ENCODE results near the gene SEMA3G. TPM values are rescaled to one million over a fixed set of nuclear protein-coding genes. Genes with fewer than 3 reads are reported as not detected.

SEMA3G gene
- total RNA-seq, 6 experiments from 2014 or later: 0.60 to 2.8 (median 0.80) TPM

DNA sequence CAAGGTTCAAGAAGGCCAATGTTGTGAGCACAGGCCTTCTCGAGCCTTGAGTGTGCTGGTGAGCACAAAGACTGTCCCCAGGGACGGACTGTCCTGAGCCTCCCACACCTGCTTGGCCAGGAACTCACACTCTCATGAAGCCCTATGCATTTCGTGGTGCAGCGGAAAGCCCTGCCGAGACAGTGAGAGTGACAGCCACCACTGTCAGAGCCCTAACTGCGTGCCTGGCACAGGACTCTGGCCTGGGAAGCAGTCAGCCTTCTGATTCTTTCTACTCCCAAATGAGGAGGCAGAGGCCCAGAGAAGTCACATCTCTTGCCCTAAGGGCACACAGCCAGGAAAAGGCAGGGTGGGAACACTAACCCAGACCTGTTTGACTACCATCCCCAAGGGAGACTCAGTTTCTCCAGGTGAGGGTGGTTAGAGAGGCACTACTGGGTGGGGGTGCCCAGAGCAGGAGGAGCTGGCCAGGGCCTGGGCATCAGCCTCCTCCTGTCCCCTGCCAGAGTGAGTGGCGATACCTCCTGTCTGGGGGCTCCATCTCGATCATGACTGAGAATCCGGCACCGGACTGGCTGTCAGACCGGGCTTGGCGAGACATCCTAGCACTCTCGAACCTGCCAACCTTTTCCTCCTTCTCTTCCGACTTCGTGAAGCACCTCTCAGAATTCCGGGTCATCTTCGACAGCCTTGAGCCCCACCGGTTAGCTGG, 50.8 kb downstream of the SEMA3G start:
- Histone ChIP-seq H3K9me3 (no peaks in the 10 kb centered on the region), H3K27me3 (no peaks in the 10 kb centered on the region), H3K27ac (no peak overlapping the region), H3K36me3 (peaks cover 0 to 15% (median 0%) of the 10 kb centered on the region in 4 donors), H3K4me1 (no peaks in the 10 kb centered on the region), H3K4me3 (no peak overlapping the region)
- WGBS (ENCODE audit: insufficient coverage, low coverage, low lambda C conversion rate, missing lambda C conversion rate): 97% methylated on average over 5 of the region's 18 CpGs
- intact Hi-C loops (cut with DNase I): no loop called here
- ATAC-seq: no peak
- TF ChIP-seq, protein P1, sequence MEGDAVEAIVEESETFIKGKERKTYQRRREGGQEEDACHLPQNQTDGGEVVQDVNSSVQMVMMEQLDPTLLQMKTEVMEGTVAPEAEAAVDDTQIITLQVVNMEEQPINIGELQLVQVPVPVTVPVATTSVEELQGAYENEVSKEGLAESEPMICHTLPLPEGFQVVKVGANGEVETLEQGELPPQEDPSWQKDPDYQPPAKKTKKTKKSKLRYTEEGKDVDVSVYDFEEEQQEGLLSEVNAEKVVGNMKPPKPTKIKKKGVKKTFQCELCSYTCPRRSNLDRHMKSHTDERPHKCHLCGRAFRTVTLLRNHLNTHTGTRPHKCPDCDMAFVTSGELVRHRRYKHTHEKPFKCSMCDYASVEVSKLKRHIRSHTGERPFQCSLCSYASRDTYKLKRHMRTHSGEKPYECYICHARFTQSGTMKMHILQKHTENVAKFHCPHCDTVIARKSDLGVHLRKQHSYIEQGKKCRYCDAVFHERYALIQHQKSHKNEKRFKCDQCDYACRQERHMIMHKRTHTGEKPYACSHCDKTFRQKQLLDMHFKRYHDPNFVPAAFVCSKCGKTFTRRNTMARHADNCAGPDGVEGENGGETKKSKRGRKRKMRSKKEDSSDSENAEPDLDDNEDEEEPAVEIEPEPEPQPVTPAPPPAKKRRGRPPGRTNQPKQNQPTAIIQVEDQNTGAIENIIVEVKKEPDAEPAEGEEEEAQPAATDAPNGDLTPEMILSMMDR (IDR thresholded peaks at IDR 0.05): no peak
- TF ChIP-seq POLR2A (IDR thresholded peaks at IDR 0.05): no peak
- DNase-seq: peak in 2 of 3 donors; percentile 8 to 34

DNA sequence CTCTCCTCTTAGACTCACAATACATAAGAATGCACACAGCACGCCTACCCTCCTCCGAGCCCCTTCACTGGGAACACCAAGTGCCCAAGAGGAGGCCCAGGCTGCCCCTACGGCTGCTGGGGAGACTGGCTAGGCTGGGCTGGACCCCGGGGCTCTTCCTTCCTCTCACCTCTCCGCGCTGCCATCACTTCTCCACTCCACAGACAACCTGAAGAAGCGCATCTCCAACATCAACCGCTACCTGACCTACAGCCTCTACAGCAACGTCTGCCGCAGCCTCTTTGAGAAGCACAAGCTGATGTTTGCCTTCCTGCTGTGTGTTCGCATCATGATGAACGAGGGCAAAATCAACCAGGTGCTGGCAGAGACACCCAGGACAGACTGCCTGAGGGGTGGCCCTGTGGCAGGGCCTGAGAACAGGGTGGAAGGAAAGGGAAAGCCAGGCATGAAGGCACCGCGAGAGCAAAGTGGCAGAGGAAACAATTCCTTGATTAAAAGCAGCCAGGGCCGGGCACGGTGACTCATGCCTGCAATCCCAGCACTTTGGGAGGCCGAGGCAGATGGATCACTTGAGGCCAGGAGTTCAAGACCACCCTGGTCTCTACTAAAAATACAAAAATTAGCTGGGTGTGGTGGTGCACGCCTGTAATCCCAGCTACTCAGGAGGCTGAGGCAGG, 51.6 kb downstream of the SEMA3G start:
- Histone ChIP-seq H3K36me3 (peaks cover 0 to 15% (median 2%) of the 10 kb centered on the region in 4 donors), H3K27ac (no peak overlapping the region), H3K27me3 (no peaks in the 10 kb centered on the region), H3K9me3 (no peaks in the 10 kb centered on the region), H3K4me1 (no peaks in the 10 kb centered on the region), H3K4me3 (no peak overlapping the region)
- intact Hi-C loops (cut with DNase I): no loop called here
- ATAC-seq (no peak), DNase-seq (peak in 2 of 3 donors; percentile 10 to 35)
- 93% methylated on average over 15 of the region's 18 CpGs for WGBS (ENCODE audit: insufficient coverage, low coverage, low lambda C conversion rate, missing lambda C conversion rate)
- TF ChIP-seq POLR2A (IDR thresholded peaks at IDR 0.05): no peak
- TF ChIP-seq, protein P1 (IDR thresholded peaks at IDR 0.05): no peak

DNA sequence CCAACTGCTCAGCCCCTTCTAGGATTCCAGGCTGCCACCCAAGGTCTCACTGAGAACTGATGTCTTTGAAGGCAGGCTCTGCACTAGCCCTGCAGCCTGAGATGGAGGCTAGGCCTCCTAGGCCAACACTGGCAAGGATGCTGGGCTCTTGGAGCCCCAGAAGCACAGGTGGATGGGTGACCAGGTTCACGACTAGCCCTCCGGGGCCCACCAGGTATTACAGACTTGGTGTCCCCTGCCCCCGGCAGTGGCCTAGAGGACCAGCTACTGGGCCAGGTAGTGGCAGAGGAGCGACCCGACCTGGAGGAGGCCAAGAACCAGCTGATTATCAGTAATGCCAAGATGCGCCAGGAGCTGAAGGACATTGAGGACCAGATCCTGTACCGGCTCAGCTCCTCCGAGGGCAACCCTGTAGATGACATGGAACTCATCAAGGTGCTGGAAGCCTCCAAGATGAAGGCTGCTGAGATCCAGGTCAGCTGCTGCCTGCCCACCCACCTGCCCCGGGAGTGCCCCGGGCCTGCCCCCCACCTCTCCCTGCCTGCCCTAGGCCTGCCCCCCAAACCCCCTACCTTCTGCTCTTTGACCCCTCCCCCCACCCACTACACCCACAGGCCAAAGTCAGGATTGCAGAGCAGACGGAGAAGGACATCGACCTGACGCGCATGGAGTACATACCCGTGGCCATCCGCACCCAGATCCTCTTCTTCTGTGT, 52.5 kb downstream of the SEMA3G start:
- DNase-seq (peak in 1 of 3 donors; percentile 35), ATAC-seq (no peak)
- WGBS (ENCODE audit: insufficient coverage, low coverage, low lambda C conversion rate, missing lambda C conversion rate): 85% methylated on average over 6 of the region's 16 CpGs

DNA sequence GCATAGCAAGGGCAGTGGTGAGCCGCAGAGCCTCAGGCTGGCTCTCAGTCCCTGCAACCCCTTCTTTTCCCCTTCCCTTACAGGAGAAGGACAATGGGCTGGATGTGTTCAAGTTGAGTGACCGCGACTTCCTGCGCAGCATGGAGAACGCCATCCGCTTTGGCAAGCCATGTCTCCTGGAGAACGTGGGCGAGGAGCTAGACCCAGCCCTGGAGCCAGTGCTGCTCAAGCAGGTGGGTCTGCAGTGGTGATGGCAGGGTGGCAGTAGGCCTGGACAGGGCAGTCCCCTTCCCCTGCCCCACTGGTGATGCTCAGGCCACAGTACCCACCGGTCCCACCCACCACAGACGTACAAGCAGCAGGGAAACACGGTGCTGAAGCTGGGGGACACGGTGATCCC, 53.8 kb downstream of the SEMA3G start:
- intact Hi-C loops (cut with DNase I): no loop called here
- ATAC-seq (no peak), DNase-seq (no peak)
- Histone ChIP-seq H3K4me3 (no peak overlapping the region), H3K36me3 (peaks cover 0 to 15% (median 2%) of the 10 kb centered on the region in 4 donors), H3K27ac (no peak overlapping the region), H3K4me1 (no peaks in the 10 kb centered on the region), H3K27me3 (no peaks in the 10 kb centered on the region), H3K9me3 (no peaks in the 10 kb centered on the region)
- WGBS (ENCODE audit: insufficient coverage, low coverage, low lambda C conversion rate, missing lambda C conversion rate): 96% methylated on average over 7 of the region's 12 CpGs
- TF ChIP-seq, protein P1 (IDR thresholded peaks at IDR 0.05): no peak
- no peak for TF ChIP-seq POLR2A (IDR thresholded peaks at IDR 0.05)

More for the DNA sequence above, 52.5 kb downstream of the SEMA3G start:
- Histone ChIP-seq H3K27me3 (no peaks in the 10 kb centered on the region), H3K4me1 (no peaks in the 10 kb centered on the region), H3K36me3 (peaks cover 0 to 15% (median 2%) of the 10 kb centered on the region in 4 donors), H3K4me3 (no peak overlapping the region), H3K27ac (no peak overlapping the region), H3K9me3 (no peaks in the 10 kb centered on the region)
- intact Hi-C loops (cut with DNase I): no loop called here
- TF ChIP-seq, protein P1 (IDR thresholded peaks at IDR 0.05): no peak
- no peak for TF ChIP-seq POLR2A (IDR thresholded peaks at IDR 0.05)

Measured in right lobe of liver (tissue), 6 donors.